Breast epithelium (tissue), 3 donors: ENCODE results near the gene ZNF678.

Experiments
- CTCF ChIP-seq, 3 donors: fragments of 450-650 bp; IDR thresholded peaks; one replicate each; pipeline ENCODE4 v1.5.1; 2016 to 2017; ENCODE audit warnings: antibody characterized with exemption in 3 of 3, mild to moderate bottlenecking in 3 of 3, moderate library complexity in 3 of 3
- POLR2A ChIP-seq: fragments of 450-650 bp; IDR thresholded peaks from one replicate; pipeline ENCODE4 v1.6.1; 2016; ENCODE audit warnings: antibody characterized with exemption, mild to moderate bottlenecking, moderate library complexity
- POLR2AphosphoS5 ChIP-seq, 3 donors: sonication (generic); formaldehyde crosslinking; IDR thresholded peaks; one replicate each; pipeline ENCODE4 v1.6.1; 2017; ENCODE audit warnings: antibody characterized with exemption in 3 of 3

GRCh38 chr1:227607336-227607898, 44.1 kb downstream of the ZNF678 start:
- TF ChIP-seq POLR2A: no peak
- no peak for TF ChIP-seq CTCF (IDR thresholded peaks at IDR 0.05)
- TF ChIP-seq POLR2AphosphoS5 (IDR thresholded peaks at IDR 0.05): no peak
